Activated T-helper 1 cell treated with anti-CD3 and anti-CD28 coated beads, Interleukin-12 subunit alpha, Interleukin-12 subunit beta, Interleukin-2, Interleukin-4 antibody, amounts not matched to agents 30 ng/mL and 10 ng/mL and 1 ng/mL, durations not matched to agents 14 hours and 24 hours and 36 hours (primary cell): ENCODE measurements around the gene SHBG. TPM values are rescaled to one million over a fixed set of nuclear protein-coding genes. Genes with fewer than 3 reads are reported as not detected.
"Not testable (repeated sequence)": the region's sequence is repeated elsewhere in the genome, so short reads cannot be mapped to it uniquely, and the experiment has no call there.

Experiments
- DNase-seq: peaks from one replicate; pipeline ENCODE4 v3.0.0; 2021; ENCODE audit warnings: low spot score
- H3K27ac Mint-ChIP-seq: one replicate; pipeline ENCODE4 v1.8.0; 2021; ENCODE audit warnings: mild to moderate bottlenecking, mixed read lengths
- H3K27me3 Mint-ChIP-seq: one replicate; pipeline ENCODE4 v1.8.0; 2022; ENCODE audit warnings: mild to moderate bottlenecking, moderate library complexity, mixed read lengths; ENCODE audit not compliant: insufficient read depth
- H3K36me3 Mint-ChIP-seq: one replicate; pipeline ENCODE4 v1.8.0; 2021; ENCODE audit warnings: low read depth, mixed read lengths
- H3K4me1 Mint-ChIP-seq: one replicate; pipeline ENCODE4 v1.8.0; 2021; ENCODE audit warnings: low read depth, mixed read lengths
- H3K4me3 Mint-ChIP-seq: one replicate; pipeline ENCODE4 v1.8.0; 2021; ENCODE audit warnings: mild to moderate bottlenecking, moderate library complexity, mixed read lengths
- H3K9me3 Mint-ChIP-seq: one replicate; pipeline ENCODE4 v1.8.0; 2021; ENCODE audit warnings: mixed read lengths
- intact Hi-C: fragments of 100-400 bp; cut with micrococcal nuclease; formaldehyde crosslinking; loops from one replicate; pipeline ENCODE4 v1.15.1; 2024
- total RNA-seq: library from RNA; stranded (reverse); gene quantifications from 2 replicates; pipeline ENCODE4 v1.2.3, GENCODE V29; 2022

Gene SHBG
- total RNA-seq, 1 donor from 2014 or later: not detected

GRCh38 chr17:7640783-7641182 lies 10.8 kb downstream of the SHBG start:
- H3K27me3 Mint-ChIP-seq: peaks cover 7% of the 10 kb centered on the region
- no peak overlapping the region for H3K4me3 Mint-ChIP-seq
- H3K27ac Mint-ChIP-seq: no peak overlapping the region
- H3K4me1 Mint-ChIP-seq: peaks cover 15% of the 10 kb centered on the region
- no peak for DNase-seq
- no peaks in the 10 kb centered on the region for H3K36me3 Mint-ChIP-seq
- intact Hi-C loops: no loop called here
- no peaks in the 10 kb centered on the region for H3K9me3 Mint-ChIP-seq

GRCh38 chr17:7641635-7642034 lies 11.7 kb downstream of the SHBG start:
- DNase-seq: peak; percentile 10
- H3K27ac Mint-ChIP-seq, H3K27me3 Mint-ChIP-seq, H3K9me3 Mint-ChIP-seq, H3K36me3 Mint-ChIP-seq, intact Hi-C loops: not testable (repeated sequence)
- Mint-ChIP-seq H3K4me1 (peaks cover 15% of the 10 kb centered on the region), H3K4me3 (peak overlapping the region; percentile 38)

- peaks cover 16% of the 10 kb centered on the region for H3K4me1 Mint-ChIP-seq
- no peak for DNase-seq
- no peak overlapping the region for H3K27ac Mint-ChIP-seq
- H3K27me3 Mint-ChIP-seq: peaks cover 19% of the 10 kb centered on the region
- no peaks in the 10 kb centered on the region for H3K9me3 Mint-ChIP-seq
- intact Hi-C loops: no loop called here
- H3K4me3 Mint-ChIP-seq: no peak overlapping the region
- H3K36me3 Mint-ChIP-seq: no peaks in the 10 kb centered on the region
Observed at GRCh38 chr17:7644775-7645174, 14.8 kb downstream of the SHBG start.

GRCh38 chr17:7646457-7646856 lies 16.5 kb downstream of the SHBG start:
- no peak for DNase-seq
- Mint-ChIP-seq H3K4me1 (peaks cover 24% of the 10 kb centered on the region), H3K36me3 (no peaks in the 10 kb centered on the region), H3K9me3 (no peaks in the 10 kb centered on the region), H3K4me3 (no peak overlapping the region), H3K27me3 (peaks cover 33% of the 10 kb centered on the region), H3K27ac (no peak overlapping the region)
- intact Hi-C loops: no loop called here

GRCh38 chr17:7647018-7647417 lies 17.1 kb downstream of the SHBG start:
- H3K27ac Mint-ChIP-seq: no peak overlapping the region
- intact Hi-C loops: no loop called here
- no peaks in the 10 kb centered on the region for H3K9me3 Mint-ChIP-seq
- H3K36me3 Mint-ChIP-seq: no peaks in the 10 kb centered on the region
- H3K4me1 Mint-ChIP-seq: peaks cover 18% of the 10 kb centered on the region
- H3K27me3 Mint-ChIP-seq: peaks cover 36% of the 10 kb centered on the region
- H3K4me3 Mint-ChIP-seq: no peak overlapping the region
- DNase-seq: no peak

- Mint-ChIP-seq H3K27ac (no peak within 1 kb of the TSS), H3K9me3 (no peaks in the 10 kb centered on the region), H3K4me1 (peaks cover 11% of the 10 kb centered on the region), H3K36me3 (no peaks in the 10 kb centered on the region), H3K4me3 (peak within 1 kb of the TSS; percentile 84), H3K27me3 (peaks cover 53% of the 10 kb centered on the region)
- DNase-seq: peak; percentile 60
- intact Hi-C loops: loop anchor here (1.0 kb wide), 3 partner anchors 23 to 38 kb away; partner anchors contain the start of genes SAT2 and WRAP53
Observed at GRCh38 chr17:7650509-7651096, 20.7 kb downstream of the SHBG start, which contains the start of gene ATP1B2. Gene ATP1B2, plus strand, starts transcription at chr17:7650926. Its CDS starts 593 bp downstream, at chr17:7651519.

- intact Hi-C loops: no loop called here
- no peaks in the 10 kb centered on the region for H3K36me3 Mint-ChIP-seq
- peaks cover 53% of the 10 kb centered on the region for H3K27me3 Mint-ChIP-seq
- H3K9me3 Mint-ChIP-seq: no peaks in the 10 kb centered on the region
- no peak overlapping the region for H3K27ac Mint-ChIP-seq
- peaks cover 11% of the 10 kb centered on the region for H3K4me1 Mint-ChIP-seq
- no peak for DNase-seq
- peak overlapping the region; percentile 78 for H3K4me3 Mint-ChIP-seq
Observed at GRCh38 chr17:7651097-7651664, 21.2 kb downstream of the SHBG start.

- intact Hi-C loops: no loop called here
- H3K4me1 Mint-ChIP-seq: peaks cover 11% of the 10 kb centered on the region
- no peaks in the 10 kb centered on the region for H3K36me3 Mint-ChIP-seq
- no peak overlapping the region for H3K27ac Mint-ChIP-seq
- no peaks in the 10 kb centered on the region for H3K9me3 Mint-ChIP-seq
- H3K4me3 Mint-ChIP-seq: no peak overlapping the region
- H3K27me3 Mint-ChIP-seq: peaks cover 52% of the 10 kb centered on the region
- no peak for DNase-seq
Observed at GRCh38 chr17:7651665-7652387, 21.9 kb downstream of the SHBG start.

GRCh38 chr17:7652388-7653356 lies 22.7 kb downstream of the SHBG start:
- Mint-ChIP-seq H3K4me1 (peaks cover 11% of the 10 kb centered on the region), H3K27ac (no peak overlapping the region), H3K27me3 (peaks cover 49% of the 10 kb centered on the region), H3K36me3 (no peaks in the 10 kb centered on the region), H3K9me3 (no peaks in the 10 kb centered on the region), H3K4me3 (no peak overlapping the region)
- no peak for DNase-seq
- intact Hi-C loops: no loop called here

- Mint-ChIP-seq H3K4me1 (peaks cover 8% of the 10 kb centered on the region), H3K4me3 (no peak overlapping the region), H3K9me3 (no peaks in the 10 kb centered on the region), H3K36me3 (no peaks in the 10 kb centered on the region), H3K27ac (no peak overlapping the region), H3K27me3 (peaks cover 33% of the 10 kb centered on the region)
- DNase-seq: no peak
- intact Hi-C loops: no loop called here
Observed at GRCh38 chr17:7654832-7655540, 25.1 kb downstream of the SHBG start.

- Mint-ChIP-seq H3K4me1 (peaks cover 3% of the 10 kb centered on the region), H3K4me3 (no peak overlapping the region), H3K36me3 (no peaks in the 10 kb centered on the region), H3K27ac (no peak overlapping the region), H3K9me3 (no peaks in the 10 kb centered on the region), H3K27me3 (peaks cover 28% of the 10 kb centered on the region)
- DNase-seq: no peak
- intact Hi-C loops: no loop called here
Observed at GRCh38 chr17:7655541-7655840, 25.6 kb downstream of the SHBG start.

GRCh38 chr17:7656958-7657609 lies 27.1 kb downstream of the SHBG start:
- Mint-ChIP-seq H3K4me1 (no peaks in the 10 kb centered on the region), H3K27ac (no peak overlapping the region), H3K27me3 (peaks cover 17% of the 10 kb centered on the region), H3K9me3 (no peaks in the 10 kb centered on the region), H3K4me3 (no peak overlapping the region), H3K36me3 (no peaks in the 10 kb centered on the region)
- intact Hi-C loops: no loop called here
- DNase-seq: no peak
